Cardiac fibroblast (primary cell): ENCODE measurements around the gene S100A9.

Experiments
- DNase-seq, 2 donors: peaks; one replicate each; pipeline versions ENCODE4 v3.0.0 to v3.0.0-alpha.2; 2010; ENCODE audit warnings: low read depth in 2 of 2
- H3K4me3 ChIP-seq, 2 donors: replicated peaks in 1 of 2; 1 replicate in 1 of 2; 2 replicates in 1 of 2; pipeline ENCODE4 v1.5.1; 2011; ENCODE audit warnings: low read depth in 2 of 2, low read length in 2 of 2, mild to moderate bottlenecking in 2 of 2, moderate library complexity in 1 of 2
- TF ChIP-seq, protein P1 (sequence below): IDR thresholded peaks from one replicate; pipeline ENCODE4 v1.5.1; 2011; ENCODE audit warnings: low read depth, mild to moderate bottlenecking, low read length, inconsistent platforms

The S100A9 gene

DNA sequence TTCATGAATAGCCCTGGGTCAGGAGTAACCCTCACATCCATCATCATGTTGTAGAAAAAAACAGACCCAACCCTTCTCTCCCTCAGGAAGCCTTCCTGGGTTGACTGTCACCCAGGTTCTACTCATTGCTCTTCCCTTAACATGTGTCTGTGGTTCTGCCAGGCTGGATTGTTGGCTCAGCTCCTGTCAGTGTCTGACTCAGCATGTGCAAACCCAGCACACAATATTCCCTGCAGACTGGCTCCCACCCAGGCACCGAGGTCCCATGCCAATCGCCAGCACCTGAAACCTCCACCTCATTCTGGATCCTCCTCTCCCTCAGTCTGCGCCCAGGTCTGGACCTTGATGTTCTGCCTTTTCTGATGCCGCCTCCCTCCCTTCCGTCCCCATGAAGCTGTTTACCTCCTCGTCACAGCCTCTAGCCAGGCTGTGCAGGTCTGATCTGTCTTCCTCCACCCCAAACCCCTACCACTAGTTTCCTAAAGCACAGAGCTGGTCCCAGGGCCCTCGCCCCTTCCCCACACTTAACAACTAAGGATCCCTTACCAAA, 37.6 kb downstream of the S100A9 start:
- DNase-seq: peak in 1 of 2 donors; percentile 2
- no peak overlapping the region for H3K4me3 ChIP-seq
- TF ChIP-seq, protein P1, sequence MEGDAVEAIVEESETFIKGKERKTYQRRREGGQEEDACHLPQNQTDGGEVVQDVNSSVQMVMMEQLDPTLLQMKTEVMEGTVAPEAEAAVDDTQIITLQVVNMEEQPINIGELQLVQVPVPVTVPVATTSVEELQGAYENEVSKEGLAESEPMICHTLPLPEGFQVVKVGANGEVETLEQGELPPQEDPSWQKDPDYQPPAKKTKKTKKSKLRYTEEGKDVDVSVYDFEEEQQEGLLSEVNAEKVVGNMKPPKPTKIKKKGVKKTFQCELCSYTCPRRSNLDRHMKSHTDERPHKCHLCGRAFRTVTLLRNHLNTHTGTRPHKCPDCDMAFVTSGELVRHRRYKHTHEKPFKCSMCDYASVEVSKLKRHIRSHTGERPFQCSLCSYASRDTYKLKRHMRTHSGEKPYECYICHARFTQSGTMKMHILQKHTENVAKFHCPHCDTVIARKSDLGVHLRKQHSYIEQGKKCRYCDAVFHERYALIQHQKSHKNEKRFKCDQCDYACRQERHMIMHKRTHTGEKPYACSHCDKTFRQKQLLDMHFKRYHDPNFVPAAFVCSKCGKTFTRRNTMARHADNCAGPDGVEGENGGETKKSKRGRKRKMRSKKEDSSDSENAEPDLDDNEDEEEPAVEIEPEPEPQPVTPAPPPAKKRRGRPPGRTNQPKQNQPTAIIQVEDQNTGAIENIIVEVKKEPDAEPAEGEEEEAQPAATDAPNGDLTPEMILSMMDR: no peak

DNA sequence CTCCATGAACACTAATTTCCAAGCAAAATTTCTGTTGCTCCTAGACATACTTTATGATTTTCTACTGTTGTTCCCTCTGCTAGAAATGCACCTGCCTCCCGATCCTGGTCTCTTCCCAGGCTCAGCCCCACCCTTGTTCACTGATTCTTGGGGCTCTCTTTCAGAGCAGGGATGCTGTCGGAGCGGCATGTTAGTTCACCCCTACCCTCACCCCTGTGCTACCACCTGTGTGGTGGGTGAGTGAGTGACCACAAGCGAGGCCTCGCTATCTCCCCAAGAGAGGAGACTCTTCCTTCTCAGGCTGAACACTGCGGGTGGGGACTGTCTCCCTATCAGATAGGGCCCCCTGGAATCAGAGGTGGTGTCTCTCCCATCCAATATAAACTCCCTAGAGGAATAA, 38.1 kb downstream of the S100A9 start:
- DNase-seq: no peak
- TF ChIP-seq, protein P1: no peak
- no peak overlapping the region for H3K4me3 ChIP-seq

DNA sequence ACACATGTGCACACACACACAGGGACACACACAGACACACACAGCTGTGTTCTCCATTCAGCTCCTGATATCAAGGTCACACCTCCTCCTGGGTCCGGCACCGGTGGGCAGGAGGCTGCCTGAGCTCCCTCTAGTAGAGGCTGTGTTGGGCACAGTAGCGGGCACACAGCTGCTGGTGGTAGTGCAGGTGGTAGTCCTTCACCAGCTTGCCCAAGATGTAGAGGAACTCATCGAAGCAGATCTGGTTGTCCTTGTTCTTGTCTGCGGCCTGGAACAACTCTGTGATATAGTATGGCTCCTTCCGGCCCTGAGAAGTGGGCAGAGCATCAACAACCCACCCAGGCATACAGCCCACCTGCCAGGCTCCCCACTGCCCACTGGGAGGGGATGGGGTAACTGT, 38.8 kb downstream of the S100A9 start:
- TF ChIP-seq, protein P1: no peak
- DNase-seq: no peak
- H3K4me3 ChIP-seq: no peak overlapping the region

DNA sequence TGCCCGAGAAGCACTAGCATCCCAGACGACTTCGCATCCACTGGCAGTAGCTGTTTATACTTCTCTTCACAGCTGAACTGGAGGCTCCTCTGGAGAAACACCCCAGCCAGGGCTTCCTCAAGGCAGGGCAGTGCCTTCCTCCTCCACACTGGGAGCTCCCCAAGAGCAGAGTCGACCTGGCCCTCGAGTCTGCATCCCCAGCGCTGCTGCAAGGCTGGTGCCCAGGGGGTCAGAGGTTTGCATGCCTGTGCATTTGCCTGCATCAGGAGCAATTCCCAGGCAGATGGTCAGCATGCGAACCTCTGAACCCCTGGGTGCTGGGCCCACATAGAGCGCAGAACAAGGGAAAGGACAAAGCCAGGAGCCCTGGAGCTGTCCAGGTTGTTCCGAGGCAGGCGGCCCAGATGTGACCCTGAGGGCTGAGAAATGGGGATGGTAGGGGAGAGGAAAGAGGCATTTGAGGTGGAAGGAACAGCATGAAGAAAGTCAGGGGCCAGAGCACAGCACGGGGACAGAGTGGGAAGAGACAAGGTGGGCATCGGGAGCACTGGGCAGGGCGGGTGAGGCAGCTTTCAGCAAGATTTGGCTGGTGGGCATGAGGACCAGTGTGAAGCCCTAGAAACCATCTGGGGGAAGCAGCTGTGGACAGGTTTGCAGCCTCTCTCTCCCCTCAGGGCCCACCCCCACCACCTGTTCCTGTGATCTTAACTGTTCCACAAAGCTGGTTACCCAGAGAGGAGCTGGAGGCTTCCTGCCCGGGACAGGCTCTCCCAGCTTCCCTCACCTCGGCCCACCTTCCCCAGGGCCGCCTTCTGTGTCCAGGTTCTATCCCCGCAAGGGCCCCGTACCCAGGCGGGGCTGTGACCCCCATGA, 39.6 kb downstream of the S100A9 start:
- TF ChIP-seq, protein P1: no peak
- no peak for DNase-seq

DNA sequence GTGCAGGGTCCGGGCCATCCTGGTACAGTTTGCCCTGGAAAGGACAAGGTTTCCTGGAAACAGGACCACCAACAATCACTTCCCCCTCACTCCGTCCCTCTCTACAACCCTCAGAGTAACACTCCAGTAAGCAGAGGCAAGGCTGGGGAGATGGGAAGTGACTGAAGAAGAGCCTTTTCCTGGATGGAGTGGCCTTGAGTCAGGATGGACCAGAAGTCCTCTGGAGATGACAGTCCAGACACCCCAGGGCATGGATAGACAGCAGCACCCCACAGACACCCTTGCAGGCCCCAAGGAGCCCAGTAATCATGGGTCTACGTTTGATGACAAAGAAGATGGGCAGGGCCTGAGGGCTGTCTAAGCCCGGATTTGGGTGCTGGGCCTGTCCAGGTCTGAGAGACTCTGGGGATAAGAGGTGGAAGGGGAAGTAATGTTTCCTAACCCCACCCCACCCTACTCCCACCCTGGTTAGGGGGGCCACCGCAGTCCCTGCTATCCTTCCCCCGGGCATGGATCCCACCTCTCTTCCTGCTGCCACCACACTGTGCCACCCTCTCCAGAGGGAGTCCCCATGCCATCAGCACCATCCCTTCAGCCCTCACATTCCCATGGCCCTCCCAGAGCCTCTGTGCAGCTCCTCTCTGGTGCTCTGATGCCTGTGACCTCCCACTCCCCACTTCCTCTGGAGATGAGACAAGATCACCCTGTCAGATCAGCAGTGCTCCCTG, 40.4 kb downstream of the S100A9 start:
- no peak overlapping the region for H3K4me3 ChIP-seq
- TF ChIP-seq, protein P1: no peak
- DNase-seq: no peak

More for the DNA sequence above, 39.6 kb downstream of the S100A9 start:
- no peak overlapping the region for H3K4me3 ChIP-seq

DNA sequence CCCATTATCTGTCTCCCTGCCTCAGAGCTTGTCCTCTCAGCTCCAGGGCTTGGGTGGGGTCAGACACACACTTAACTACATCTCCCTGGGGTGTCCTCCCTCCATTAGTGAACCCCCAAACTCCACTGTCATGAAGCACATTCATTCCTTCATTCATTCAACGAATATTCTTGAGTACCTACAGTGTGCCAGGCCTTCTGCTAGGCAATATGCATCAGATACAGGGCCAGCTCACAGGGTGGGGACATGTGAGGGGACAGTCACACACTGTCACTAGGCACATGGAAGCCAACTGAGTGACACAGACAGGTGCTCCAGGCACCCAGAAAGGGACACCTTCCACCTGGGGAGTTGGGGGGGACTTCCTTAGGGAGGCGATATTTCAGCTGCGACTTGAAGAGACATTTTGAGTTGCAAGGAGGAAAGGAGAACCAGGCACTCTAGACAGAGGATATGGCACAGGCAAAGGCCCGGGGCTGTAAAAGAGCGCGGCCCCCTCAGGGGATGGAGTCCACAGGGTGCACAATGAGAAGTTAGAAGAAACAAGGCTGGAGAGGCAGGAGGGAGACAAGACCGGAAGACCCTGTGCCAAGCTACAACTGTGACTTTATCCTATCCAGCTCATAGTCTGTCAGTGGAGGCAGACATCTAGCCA, 41.9 kb downstream of the S100A9 start:
- no peak overlapping the region for H3K4me3 ChIP-seq
- TF ChIP-seq, protein P1: no peak
- DNase-seq: no peak
